A549 treated with AZD9567 at 1 μM for 4 hours (cell line): ENCODE results near the gene PCDHGB4. TPM values are rescaled to one million over a fixed set of nuclear protein-coding genes. Genes with fewer than 3 reads are reported as not detected.

Experiments
- total RNA-seq: library from RNA; stranded (reverse); fragments of 200-300 nt; extraction: Qiagen RNA extraction; gene quantifications from 5 replicates; pipeline ENCODE4 v1.2.3, GENCODE V29; 2022; ENCODE audit not compliant: insufficient read depth

The PCDHGB4 gene
- total RNA-seq, 1 experiment from 2014 or later: 0.85 TPM

DNA sequence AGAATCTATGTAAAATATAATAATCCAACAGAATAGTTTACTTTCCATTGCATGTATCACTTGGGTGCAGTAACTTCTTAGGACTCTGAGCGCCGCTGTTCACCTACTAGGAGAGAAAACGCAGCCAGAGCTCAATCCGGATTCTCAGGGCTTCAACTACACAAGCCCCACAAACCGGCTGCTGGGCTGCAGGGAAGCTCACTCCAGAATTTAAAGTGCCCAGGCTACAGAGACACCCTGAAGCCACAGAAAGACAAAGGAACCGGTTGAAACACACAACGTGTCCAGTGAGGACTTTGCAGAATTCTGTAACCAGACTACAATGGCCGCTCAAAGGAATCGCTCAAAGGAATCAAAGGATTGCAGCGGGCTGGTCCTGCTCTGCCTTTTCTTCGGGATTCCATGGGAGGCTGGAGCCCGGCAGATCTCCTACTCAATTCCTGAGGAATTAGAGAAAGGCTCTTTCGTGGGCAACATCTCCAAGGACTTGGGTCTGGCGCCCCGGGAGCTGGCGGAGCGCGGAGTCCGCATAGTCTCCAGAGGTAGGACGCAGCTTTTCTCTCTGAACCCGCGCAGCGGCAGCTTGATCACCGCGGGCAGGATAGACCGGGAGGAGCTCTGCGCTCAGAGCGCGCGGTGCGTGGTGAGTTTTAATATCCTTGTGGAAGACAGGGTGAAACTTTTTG lies 25.5 kb downstream of the PCDHGB4 start, which contains the start of gene PCDHGA10:
TSS of gene PCDHGA10 (plus strand) at position 134 of the 686 bp plus-strand sequence. CDS start at position 323, 189 bp downstream.

GRCh38 chr5:141417494-141418172 lies 30.1 kb downstream of the PCDHGB4 start, which contains the start of gene PCDHGB7:
TSS of gene PCDHGB7 (plus strand) at chr5:141417677. CDS start at chr5:141417860, 183 bp downstream.

GRCh38 chr5:141420855-141421488 lies 33.5 kb downstream of the PCDHGB4 start, which contains the start of gene PCDHGA11:
TSS of gene PCDHGA11 (plus strand) at chr5:141421051. CDS start at chr5:141421228, 177 bp downstream.

GRCh38 chr5:141430332-141431113 lies 43.0 kb downstream of the PCDHGB4 start, which contains the start of gene PCDHGA12:
TSS of gene PCDHGA12 (plus strand) at chr5:141430507. CDS start at chr5:141430760, 253 bp downstream.

Other genes with a start within 250 kb of the PCDHGB4 start
- 0.71 to 1.3 TPM (median 0.88 TPM) in 5 replicates for gene PCDHB6, start 237.6 kb upstream of the PCDHGB4 start, total RNA-seq
- gene PCDHB7, start 215.1 kb upstream of the PCDHGB4 start, total RNA-seq: 0.02 TPM in 1 of 5 replicates, not detected in the others
- 0.21 to 0.30 TPM (median 0.25 TPM) in 4 of 5 replicates, not detected in the other for gene PCDHB8, start 209.9 kb upstream of the PCDHGB4 start, total RNA-seq
- gene PCDHB16, start 205.3 kb upstream of the PCDHGB4 start, total RNA-seq: 0.02 to 0.09 TPM (median 0.06 TPM) in 4 of 5 replicates, not detected in the other
- gene PCDHB9, start 200.5 kb upstream of the PCDHGB4 start, total RNA-seq: 0.02 to 0.20 TPM (median 0.05 TPM) in 3 of 5 replicates, not detected in the others
- 0.04 to 0.05 TPM in 2 of 5 replicates, not detected in the others for gene PCDHB10, start 195.3 kb upstream of the PCDHGB4 start, total RNA-seq
- gene PCDHB11, start 188.1 kb upstream of the PCDHGB4 start, total RNA-seq: 0.02 to 0.06 TPM (median 0.05 TPM) in 4 of 5 replicates, not detected in the other
- 0.06 TPM in 1 of 5 replicates, not detected in the others for gene PCDHB12, start 179.0 kb upstream of the PCDHGB4 start, total RNA-seq
- gene PCDHB13, start 173.8 kb upstream of the PCDHGB4 start, total RNA-seq: 0.05 to 0.06 TPM (median 0.06 TPM) in 4 of 5 replicates, not detected in the other
- gene PCDHB14, start 164.4 kb upstream of the PCDHGB4 start, total RNA-seq: 0.06 to 0.11 TPM (median 0.06 TPM) in 4 of 5 replicates, not detected in the other
- 0.02 to 0.09 TPM (median 0.07 TPM) in 4 of 5 replicates, not detected in the other for gene PCDHB15, start 142.3 kb upstream of the PCDHGB4 start, total RNA-seq
- not detected in 5 replicates for gene SLC25A2, start 83.6 kb upstream of the PCDHGB4 start, total RNA-seq
- 60.6 to 75.9 TPM (median 73.6 TPM) in 5 replicates for gene TAF7, start 66.9 kb upstream of the PCDHGB4 start, total RNA-seq
- gene PCDHGA1, start 57.2 kb upstream of the PCDHGB4 start, total RNA-seq: 0.22 to 0.39 TPM (median 0.28 TPM) in 4 of 5 replicates, not detected in the other
- 0.42 to 1.1 TPM (median 0.53 TPM) in 5 replicates for gene PCDHGA2, start 48.9 kb upstream of the PCDHGB4 start, total RNA-seq
- 0.02 TPM in 2 of 5 replicates, not detected in the others for gene PCDHGA3, start 43.9 kb upstream of the PCDHGB4 start, total RNA-seq
- gene PCDHGB1, start 37.6 kb upstream of the PCDHGB4 start, total RNA-seq: 1.2 to 1.7 TPM (median 1.5 TPM) in 4 of 5 replicates, not detected in the other
- 0.08 to 0.17 TPM (median 0.13 TPM) in 4 of 5 replicates, not detected in the other for gene PCDHGA4, start 32.7 kb upstream of the PCDHGB4 start, total RNA-seq
- 0.07 to 0.13 TPM (median 0.08 TPM) in 4 of 5 replicates, not detected in the other for gene PCDHGB2, start 27.7 kb upstream of the PCDHGB4 start, total RNA-seq
- gene PCDHGA5, start 23.5 kb upstream of the PCDHGB4 start, total RNA-seq: 0.09 to 0.87 TPM (median 0.14 TPM) in 5 replicates
- gene PCDHGB3, start 17.5 kb upstream of the PCDHGB4 start, total RNA-seq: 0.14 to 0.80 TPM (median 0.26 TPM) in 5 replicates
- 0.14 to 0.20 TPM (median 0.18 TPM) in 4 of 5 replicates, not detected in the other for gene PCDHGA6, start 13.8 kb upstream of the PCDHGB4 start, total RNA-seq
- 0.44 to 0.91 TPM (median 0.79 TPM) in 5 replicates for gene PCDHGA7, start 5.0 kb upstream of the PCDHGB4 start, total RNA-seq
- 0.02 to 0.05 TPM (median 0.04 TPM) in 4 of 5 replicates, not detected in the other for gene PCDHGA8, start 4.9 kb downstream of the PCDHGB4 start, total RNA-seq
- 1.9 to 2.9 TPM (median 2.4 TPM) in 5 replicates for gene PCDHGB5, start 10.2 kb downstream of the PCDHGB4 start, total RNA-seq
- gene PCDHGA9, start 15.1 kb downstream of the PCDHGB4 start, total RNA-seq: 0.02 to 0.07 TPM (median 0.04 TPM) in 4 of 5 replicates, not detected in the other
- gene PCDHGB6, start 20.3 kb downstream of the PCDHGB4 start, total RNA-seq: 0.05 to 0.11 TPM (median 0.09 TPM) in 4 of 5 replicates, not detected in the other
- 0.05 TPM in 1 of 5 replicates, not detected in the others for gene PCDHGA10, start 25.3 kb downstream of the PCDHGB4 start, total RNA-seq
- 0.05 to 0.70 TPM (median 0.06 TPM) in 5 replicates for gene PCDHGB7, start 30.0 kb downstream of the PCDHGB4 start, total RNA-seq
- gene PCDHGA11, start 33.4 kb downstream of the PCDHGB4 start, total RNA-seq: 0.01 to 0.03 TPM (median 0.02 TPM) in 3 of 5 replicates, not detected in the others
- gene PCDHGA12, start 42.8 kb downstream of the PCDHGB4 start, total RNA-seq: 0.01 to 0.02 TPM (median 0.02 TPM) in 3 of 5 replicates, not detected in the others
- gene PCDHGC3, start 88.3 kb downstream of the PCDHGB4 start, total RNA-seq: 4.8 to 6.7 TPM (median 5.3 TPM) in 5 replicates
- gene PCDHGC4, start 97.3 kb downstream of the PCDHGB4 start, total RNA-seq: 0.03 to 0.06 TPM in 2 of 5 replicates, not detected in the others
- 0.01 TPM in 2 of 5 replicates, not detected in the others for gene PCDHGC5, start 101.4 kb downstream of the PCDHGB4 start, total RNA-seq
- 92.4 to 100 TPM (median 96.5 TPM) in 5 replicates for gene DIAPH1, start 231.3 kb downstream of the PCDHGB4 start, total RNA-seq
- 24.4 to 57.5 TPM (median 54.5 TPM) in 5 replicates for gene HDAC3, start 249.2 kb downstream of the PCDHGB4 start, total RNA-seq
- 2.8 to 5.0 TPM (median 4.4 TPM) in 5 replicates for gene RELL2, start 249.3 kb downstream of the PCDHGB4 start, total RNA-seq